HepG2 (cell line): ENCODE results near the gene NUBP1. TPM values are rescaled to one million over a fixed set of nuclear protein-coding genes. Genes with fewer than 3 reads are reported as not detected.

Source experiments
- HMGXB3 ChIP-seq: sonication (generic); formaldehyde crosslinking; IDR thresholded peaks from 2 replicates; pipeline ENCODE4 v1.4.0; 2020; ENCODE audit warnings: missing genetic modification reagents, borderline replicate concordance
- KDM3A ChIP-seq: IDR thresholded peaks from 2 replicates; pipeline ENCODE4 v1.6.1; 2018; ENCODE audit warnings: low read depth, missing compliant biosample characterization
- KLF11 ChIP-seq: IDR thresholded peaks from 2 replicates; pipeline ENCODE4 v1.6.1; 2016; ENCODE audit warnings: missing compliant biosample characterization
- NCOA2 ChIP-seq: sonication (generic); formaldehyde crosslinking; IDR thresholded peaks from 2 replicates; pipeline ENCODE4 v1.8.0; 2022; ENCODE audit warnings: inconsistent platforms
- SPEN ChIP-seq: sonication (generic); formaldehyde crosslinking; IDR thresholded peaks from 2 replicates; pipeline ENCODE4 v1.5.1; 2020; ENCODE audit warnings: low read depth, mild to moderate bottlenecking, missing genetic modification reagents
- TAF15 ChIP-seq: fragments of 200-400 bp; formaldehyde crosslinking; IDR thresholded peaks from one replicate; pipeline ENCODE4 v1.6.1; 2018; ENCODE audit warnings: mild to moderate bottlenecking, low read depth, low read length; ENCODE audit not compliant: poor library complexity, severe bottlenecking
- ZBTB20 ChIP-seq: sonication (generic); formaldehyde crosslinking; IDR thresholded peaks from 2 replicates; pipeline ENCODE4 v1.8.1; 2023; ENCODE audit warnings: missing genetic modification reagents, low read depth, mild to moderate bottlenecking, borderline replicate concordance
- ZMYM3 ChIP-seq: sonication (generic); formaldehyde crosslinking; IDR thresholded peaks from 2 replicates; pipeline ENCODE4 v1.5.1; 2020; ENCODE audit warnings: mild to moderate bottlenecking, missing genetic modification reagents
- ZNF205 ChIP-seq: IDR thresholded peaks from 2 replicates; pipeline ENCODE4 v1.6.1; 2018; ENCODE audit warnings: missing biosample characterization, missing genetic modification reagents
- ZNF24 ChIP-seq: fragments of 450-650 bp; IDR thresholded peaks from 2 replicates; pipeline ENCODE4 v1.6.1; 2017; ENCODE audit warnings: antibody characterized with exemption, mild to moderate bottlenecking
- ZNF496 ChIP-seq: sonication (generic); formaldehyde crosslinking; IDR thresholded peaks from 2 replicates; pipeline ENCODE4 v1.8.1; 2023; ENCODE audit warnings: mild to moderate bottlenecking, moderate library complexity, missing genetic modification reagents; ENCODE audit not compliant: insufficient replicate concordance
- ZNF570 ChIP-seq: sonication (generic); formaldehyde crosslinking; IDR thresholded peaks from 2 replicates; pipeline ENCODE4 v1.4.0; 2020; ENCODE audit warnings: mild to moderate bottlenecking, missing genetic modification reagents, borderline replicate concordance
- ZNF879 ChIP-seq: sonication (generic); formaldehyde crosslinking; IDR thresholded peaks from 2 replicates; pipeline ENCODE4 v1.8.1; 2023; ENCODE audit warnings: missing genetic modification reagents
- polyA plus RNA-seq, 8 experiments: library from polyadenylated mRNA; depleted of rRNA in 3 of 8; stranded (reverse) in 7 of 8; unstranded in 1 of 8; fragments of >200 nt; fragmentation: Illumina TruSeq in 4 of 8; extraction: Trizol in 4 of 8; gene quantifications; 2 replicates each; pipeline versions ENCODE4 v1.2.1 to v1.2.3, GENCODE V29; 2011 to 2016; ENCODE audit warnings: low read depth in 4 of 8, missing spikeins in 1 of 8, mixed read lengths in 1 of 8; ENCODE audit not compliant: insufficient read depth in 1 of 8
- total RNA-seq, 5 experiments: library from RNA; depleted of rRNA; stranded (reverse); fragments of >200 nt; fragmentation: Illumina TruSeq; extraction: Trizol; gene quantifications; 2 replicates each; pipeline ENCODE4 v1.2.3, GENCODE V29; 2016; ENCODE audit warnings: low read depth in 1 of 5
- TF ChIP-seq, protein P1 (sequence below): sonication (generic); formaldehyde crosslinking; IDR thresholded peaks from 2 replicates; pipeline ENCODE4 v1.8.1; 2023; ENCODE audit warnings: missing genetic modification reagents, inconsistent platforms, borderline replicate concordance
- TF ChIP-seq, protein P2 (sequence below): sonication (generic); formaldehyde crosslinking; conservative IDR thresholded peaks from 2 replicates; pipeline ENCODE4 v1.8.0; 2022; ENCODE audit warnings: mild to moderate bottlenecking, moderate library complexity, missing genetic modification reagents
- TF ChIP-seq, protein P3 (sequence below): sonication (generic); formaldehyde crosslinking; IDR thresholded peaks from 2 replicates; pipeline ENCODE4 v1.5.0; 2020; ENCODE audit warnings: mild to moderate bottlenecking, missing genetic modification reagents

The NUBP1 gene
- total and polyA plus RNA-seq, 2 of the 13 experiments (the other 11 are each of a cell fraction or from before 2014, with no cell fraction given), result 53.5 to 70.4 TPM

DNA sequence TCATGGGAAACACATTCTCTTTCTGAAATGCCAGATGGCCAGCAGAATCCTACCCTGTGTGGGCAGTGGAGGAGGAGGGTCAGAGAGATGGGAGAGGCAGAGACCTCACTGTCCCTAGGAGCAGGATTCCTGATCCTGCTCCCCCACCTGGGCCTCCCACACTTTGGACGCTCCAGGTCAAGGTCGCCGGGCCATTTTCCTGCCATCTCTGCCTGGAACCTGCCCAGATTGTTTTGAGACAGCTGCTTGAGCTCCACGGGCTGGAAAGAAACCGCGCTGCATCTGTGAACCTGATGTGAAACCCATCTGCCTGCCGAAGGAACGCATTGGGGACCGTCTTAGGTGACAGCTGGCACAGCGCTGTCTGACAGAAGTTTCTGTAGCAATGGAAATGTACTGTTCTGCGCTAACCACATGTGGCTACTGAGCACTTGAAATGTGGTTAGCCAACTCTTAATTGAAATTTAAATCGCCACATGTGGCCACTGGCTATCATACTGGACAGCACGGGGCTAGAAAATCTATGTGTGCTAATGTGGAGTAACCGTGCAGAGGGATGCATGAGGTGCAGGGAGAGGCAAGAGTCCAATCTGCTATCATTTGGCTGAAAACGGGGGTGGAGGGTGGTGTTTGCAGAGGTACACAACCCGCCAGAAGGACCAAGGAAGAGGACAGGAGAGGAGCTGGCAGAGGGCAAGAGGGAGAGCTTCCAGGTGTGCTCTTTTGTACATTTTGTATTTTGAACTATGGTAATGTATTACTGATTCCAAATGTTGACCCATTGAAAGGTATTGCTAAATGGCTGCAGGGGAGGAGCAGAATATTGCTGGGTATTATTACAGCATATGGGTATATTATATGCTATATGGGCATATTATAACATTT is 15.4 kb upstream of the NUBP1 start (continued):
- TF ChIP-seq, protein P1, sequence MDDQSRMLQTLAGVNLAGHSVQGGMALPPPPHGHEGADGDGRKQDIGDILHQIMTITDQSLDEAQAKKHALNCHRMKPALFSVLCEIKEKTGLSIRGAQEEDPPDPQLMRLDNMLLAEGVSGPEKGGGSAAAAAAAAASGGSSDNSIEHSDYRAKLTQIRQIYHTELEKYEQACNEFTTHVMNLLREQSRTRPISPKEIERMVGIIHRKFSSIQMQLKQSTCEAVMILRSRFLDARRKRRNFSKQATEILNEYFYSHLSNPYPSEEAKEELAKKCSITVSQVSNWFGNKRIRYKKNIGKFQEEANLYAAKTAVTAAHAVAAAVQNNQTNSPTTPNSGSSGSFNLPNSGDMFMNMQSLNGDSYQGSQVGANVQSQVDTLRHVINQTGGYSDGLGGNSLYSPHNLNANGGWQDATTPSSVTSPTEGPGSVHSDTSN, result no peak
- TF ChIP-seq, protein P2, sequence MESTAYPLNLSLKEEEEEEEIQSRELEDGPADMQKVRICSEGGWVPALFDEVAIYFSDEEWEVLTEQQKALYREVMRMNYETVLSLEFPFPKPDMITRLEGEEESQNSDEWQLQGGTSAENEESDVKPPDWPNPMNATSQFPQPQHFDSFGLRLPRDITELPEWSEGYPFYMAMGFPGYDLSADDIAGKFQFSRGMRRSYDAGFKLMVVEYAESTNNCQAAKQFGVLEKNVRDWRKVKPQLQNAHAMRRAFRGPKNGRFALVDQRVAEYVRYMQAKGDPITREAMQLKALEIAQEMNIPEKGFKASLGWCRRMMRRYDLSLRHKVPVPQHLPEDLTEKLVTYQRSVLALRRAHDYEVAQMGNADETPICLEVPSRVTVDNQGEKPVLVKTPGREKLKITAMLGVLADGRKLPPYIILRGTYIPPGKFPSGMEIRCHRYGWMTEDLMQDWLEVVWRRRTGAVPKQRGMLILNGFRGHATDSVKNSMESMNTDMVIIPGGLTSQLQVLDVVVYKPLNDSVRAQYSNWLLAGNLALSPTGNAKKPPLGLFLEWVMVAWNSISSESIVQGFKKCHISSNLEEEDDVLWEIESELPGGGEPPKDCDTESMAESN (CRISPR knock-in tag), result 0 out of 2 replicates have a peak, but pooled peaks have one; percentile 30
- TF ChIP-seq ZNF496 (CRISPR knock-in tag) (no peak), ZNF205 (CRISPR knock-in tag) (peak; percentile 94), HMGXB3 (CRISPR knock-in tag) (no peak), ZNF570 (CRISPR knock-in tag) (no peak), SPEN (CRISPR knock-in tag) (peak; percentile 73), TAF15 (no peak), KDM3A (CRISPR knock-in tag) (peak; percentile 64; the same call in 1 of the 2 replicates), ZBTB20 (CRISPR knock-in tag) (peak; percentile 52; the same call in 1 of the 2 replicates), ZMYM3 (peak; percentile 95), NCOA2 (CRISPR knock-in tag) (peak; percentile 81), ZNF24 (no peak), KLF11 (CRISPR knock-in tag) (no peak), ZNF879 (no peak)
- TF ChIP-seq, protein P3, sequence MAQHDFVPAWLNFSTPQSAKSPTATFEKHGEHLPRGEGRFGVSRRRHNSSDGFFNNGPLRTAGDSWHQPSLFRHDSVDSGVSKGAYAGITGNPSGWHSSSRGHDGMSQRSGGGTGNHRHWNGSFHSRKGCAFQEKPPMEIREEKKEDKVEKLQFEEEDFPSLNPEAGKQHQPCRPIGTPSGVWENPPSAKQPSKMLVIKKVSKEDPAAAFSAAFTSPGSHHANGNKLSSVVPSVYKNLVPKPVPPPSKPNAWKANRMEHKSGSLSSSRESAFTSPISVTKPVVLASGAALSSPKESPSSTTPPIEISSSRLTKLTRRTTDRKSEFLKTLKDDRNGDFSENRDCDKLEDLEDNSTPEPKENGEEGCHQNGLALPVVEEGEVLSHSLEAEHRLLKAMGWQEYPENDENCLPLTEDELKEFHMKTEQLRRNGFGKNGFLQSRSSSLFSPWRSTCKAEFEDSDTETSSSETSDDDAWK (CRISPR knock-in tag), result no peak
